ENCODE results near the gene PINK1. TPM values are rescaled to one million over a fixed set of nuclear protein-coding genes. Genes with fewer than 3 reads are reported as not detected.

The PINK1 gene
- total and polyA plus RNA-seq, 2 donors (not counting 1 experiment from before 2014, with no cell fraction given) = 51.9 to 106 TPM

- no peak for DNase-seq (ENCODE audit: low read depth in 2 of 2)
Measured at GRCh38 chr1:20700636-20701215, 67.5 kb downstream of the PINK1 start.

More at GRCh38 chr1:20700636-20701215, 67.5 kb downstream of the PINK1 start:
- Histone ChIP-seq H3K4me3 (replicated peaks in 1 of 4; ENCODE audit: control extremely low read depth in 1 of 4, insufficient read depth in 1 of 4, low read depth in 3 of 4, low read length in 4 of 4) (no peak overlapping the region), H3K9me3 (ENCODE audit: control insufficient read depth, insufficient read depth, low read depth, low read length) (no peaks in the 10 kb centered on the region), H3K27me3 (ENCODE audit: control insufficient read depth, insufficient read depth, low read length) (no peaks in the 10 kb centered on the region), H3K9ac (ENCODE audit: insufficient read depth, low read length) (no peak overlapping the region), H3K27ac (ENCODE audit: insufficient read depth, low read length) (no peak overlapping the region), H3K4me1 (ENCODE audit: control insufficient read depth, extremely low read depth, insufficient read depth, low read length) (peaks cover 17% of the 10 kb centered on the region), H3K4me2 (ENCODE audit: extremely low read depth, insufficient read depth, low read length) (no peak overlapping the region), H3K79me2 (ENCODE audit: control insufficient read depth, insufficient read depth, low read length) (no peaks in the 10 kb centered on the region), H4K20me1 (ENCODE audit: control insufficient read depth, extremely low read depth, insufficient read depth, low read length) (no peaks in the 10 kb centered on the region), H2AFZ (ENCODE audit: low read length) (no peak overlapping the region), H3K36me3 (ENCODE audit: control insufficient read depth, insufficient read depth, low read length) (no peaks in the 10 kb centered on the region)
- TF ChIP-seq CTCF (conservative IDR thresholded peaks at IDR 0.05 in 1 of 2, IDR thresholded peaks at IDR 0.05 in 1 of 2; ENCODE audit: low read depth in 1 of 2, low read length in 2 of 2) = no peak
- no peak for TF ChIP-seq EZH2 (IDR thresholded peaks at IDR 0.05; ENCODE audit: low read length, missing control alignments)

Other genes with a start within 250 kb of the PINK1 start
- gene CAMK2N1, start 147.2 kb upstream of the PINK1 start, total RNA-seq = 44.2 and 79.9 TPM in 2 replicates
- 94.9 and 156 TPM in 2 replicates for gene CAMK2N1, start 147.2 kb upstream of the PINK1 start, polyA plus RNA-seq
- 21.8 and 26.9 TPM in 2 replicates for gene MUL1, start 125.3 kb upstream of the PINK1 start, total RNA-seq
- gene MUL1, start 125.3 kb upstream of the PINK1 start, polyA plus RNA-seq = 25.7 and 31.9 TPM in 2 replicates
- under 0.01 TPM in 1 of 2 replicates, not detected in the other for gene FAM43B, start 80.9 kb upstream of the PINK1 start, total RNA-seq
- gene FAM43B, start 80.9 kb upstream of the PINK1 start, polyA plus RNA-seq = 0.02 TPM in 1 of 2 replicates, not detected in the other
- 0.50 TPM in 1 of 2 replicates, not detected in the other for gene CDA, start 44.4 kb upstream of the PINK1 start, total RNA-seq
- gene CDA, start 44.4 kb upstream of the PINK1 start, polyA plus RNA-seq = 3.0 and 4.2 TPM in 2 replicates
- gene DDOST, start 27.9 kb downstream of the PINK1 start, total RNA-seq = 263 and 319 TPM in 2 replicates
- gene DDOST, start 27.9 kb downstream of the PINK1 start, polyA plus RNA-seq = 372 and 396 TPM in 2 replicates
- gene KIF17, start 84.5 kb downstream of the PINK1 start, total RNA-seq = 1.3 and 1.8 TPM in 2 replicates
- 1.4 and 3.0 TPM in 2 replicates for gene KIF17, start 84.5 kb downstream of the PINK1 start, polyA plus RNA-seq
- gene SH2D5, start 99.2 kb downstream of the PINK1 start, total RNA-seq = 2.3 and 5.0 TPM in 2 replicates
- 3.6 and 7.3 TPM in 2 replicates for gene SH2D5, start 99.2 kb downstream of the PINK1 start, polyA plus RNA-seq
- 254 and 255 TPM in 2 replicates for gene HP1BP3, start 153.8 kb downstream of the PINK1 start, total RNA-seq
- gene HP1BP3, start 153.8 kb downstream of the PINK1 start, polyA plus RNA-seq = 200 and 201 TPM in 2 replicates